GM19240 (cell line): ENCODE data around the gene PDE4A.
"Not testable (repeated sequence)": the region's sequence is repeated elsewhere in the genome, so short reads cannot be mapped to it uniquely, and the experiment has no call there.

Source experiments
- DNase-seq: peaks from one replicate; pipeline ENCODE4 v3.0.0; 2011; ENCODE audit warnings: low spot score; ENCODE audit not compliant: insufficient read length

PDE4A gene

DNA sequence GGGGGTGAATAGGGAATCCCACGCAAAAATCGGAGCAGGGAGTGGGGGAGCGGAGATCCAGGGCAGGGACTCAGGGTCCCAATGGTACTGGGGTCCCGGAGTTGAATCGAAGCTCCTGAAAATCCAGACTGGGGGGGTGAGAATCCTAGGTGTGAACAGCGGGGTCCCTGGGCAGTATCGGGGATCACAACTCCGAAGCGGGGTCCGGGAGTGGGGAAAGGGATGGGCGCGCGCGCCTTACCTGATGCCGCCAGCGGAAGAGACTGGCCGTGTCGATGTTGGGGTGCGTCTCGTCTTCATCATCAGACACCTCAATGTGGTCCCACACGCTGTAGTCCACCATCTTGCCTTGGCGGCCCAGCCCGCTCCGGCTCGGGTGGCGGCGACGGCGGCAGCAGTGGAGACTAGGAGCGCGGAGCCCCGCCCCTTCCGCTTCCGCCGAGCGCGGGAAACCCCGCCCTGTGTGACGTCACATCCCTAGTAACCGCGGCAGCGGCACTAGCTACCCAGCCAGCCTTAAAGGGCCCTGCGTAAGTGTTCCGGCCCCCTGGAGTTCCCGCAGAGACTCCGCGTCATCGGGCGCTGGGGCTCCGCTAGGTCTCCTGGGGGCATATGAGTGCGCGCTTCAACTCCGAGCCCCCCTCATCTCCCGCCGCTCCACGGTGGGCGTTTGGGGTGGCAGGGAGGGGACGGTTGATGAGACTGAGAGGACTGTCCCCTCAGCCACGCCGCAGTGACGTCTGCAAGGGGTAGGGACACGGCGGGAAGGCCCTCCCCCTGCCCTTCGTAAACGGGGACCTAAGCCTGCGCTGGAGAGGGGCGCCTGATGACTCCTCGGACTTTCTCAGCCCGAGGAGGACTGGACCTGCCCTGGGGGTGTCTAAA is 17.0 kb upstream of the PDE4A start, which contains the start of gene CDC37:
Gene CDC37, minus strand, starts transcription at position 406 of the 885 bp plus-strand sequence. Its CDS starts 63 bp downstream, at position 343.
- peak; percentile 99 for DNase-seq

- DNase-seq = no peak
These were observed 15.2 kb upstream of the PDE4A start for GRCh38 chr19:10404888-10405820.

- DNase-seq = no peak
These were observed 14.1 kb upstream of the PDE4A start for GRCh38 chr19:10406191-10406590.

DNA sequence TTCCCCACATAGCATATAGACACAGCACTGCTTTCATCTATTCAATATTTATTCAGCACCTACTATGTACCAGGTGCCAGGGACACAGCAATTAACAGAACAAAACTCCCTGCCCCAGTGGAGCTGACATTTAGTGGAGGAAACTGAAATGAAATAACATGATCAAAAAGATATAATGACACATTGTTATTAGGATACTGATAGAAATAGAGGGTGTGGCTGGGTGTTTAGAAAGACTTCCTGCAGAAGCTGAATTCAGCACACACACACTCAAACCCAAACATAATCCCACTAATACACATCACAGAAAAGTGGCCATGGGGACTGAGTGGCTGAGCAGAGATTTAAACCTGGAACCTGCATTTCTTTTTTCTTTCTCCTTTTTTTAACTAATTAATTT is 13.2 kb upstream of the PDE4A start:
- DNase-seq = no peak

GRCh38 chr19:10408511-10409283 is 11.6 kb upstream of the PDE4A start:
- no peak for DNase-seq

DNA sequence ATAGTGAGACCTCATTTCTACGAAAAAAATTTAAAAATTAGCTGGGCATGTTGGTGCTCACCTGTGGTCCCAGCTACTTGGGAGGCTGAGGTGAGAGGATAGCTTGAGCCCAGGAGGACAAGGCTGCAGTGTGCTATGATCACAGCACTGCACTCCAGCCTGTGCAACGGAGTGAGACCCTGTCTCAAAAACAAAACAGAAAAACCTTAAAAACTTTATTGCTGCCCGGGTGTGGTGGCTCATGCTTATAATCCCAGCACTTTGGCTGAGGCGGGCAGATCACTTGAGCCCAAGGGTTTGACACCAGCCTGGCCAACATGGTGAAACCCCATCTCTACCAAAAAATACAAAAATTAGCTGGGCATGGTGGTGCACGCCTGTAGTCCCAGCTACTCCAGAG is 9.1 kb upstream of the PDE4A start:
- DNase-seq = not testable (repeated sequence)

GRCh38 chr19:10412257-10412977 is 7.9 kb upstream of the PDE4A start:
- no peak for DNase-seq

DNA sequence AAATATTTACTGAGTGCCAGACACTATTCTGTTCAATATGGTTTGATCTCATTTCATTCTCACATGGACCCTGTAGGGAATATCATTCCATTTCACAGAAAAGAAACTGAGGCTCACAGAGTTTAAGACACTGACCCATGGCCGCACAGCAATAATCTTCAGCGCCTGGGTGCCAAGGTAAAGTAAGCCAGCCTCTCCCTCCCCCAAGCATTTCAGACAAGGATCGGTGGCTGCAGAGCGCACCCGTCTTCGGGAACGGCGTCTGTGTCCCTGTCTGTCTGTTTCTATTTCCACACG is 4.3 kb upstream of the PDE4A start:
- no peak for DNase-seq

GRCh38 chr19:10416380-10417257 is 3.7 kb upstream of the PDE4A start:
- peak; percentile 89 for DNase-seq

- no peak for DNase-seq
These were observed 2.6 kb upstream of the PDE4A start for GRCh38 chr19:10417541-10418234.

DNA sequence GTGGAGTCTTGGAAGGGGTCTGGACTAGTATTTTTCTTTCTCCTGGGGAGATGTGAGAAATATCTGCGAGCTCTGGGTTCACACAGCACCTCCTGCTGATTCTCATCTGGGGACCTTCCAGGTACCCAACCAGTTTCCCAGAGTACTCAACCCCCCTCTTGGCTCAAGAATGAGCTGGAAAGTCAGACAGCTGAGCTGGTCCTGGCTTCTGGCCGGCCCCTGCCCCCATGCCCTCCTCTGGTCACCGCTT is 2.2 kb upstream of the PDE4A start:
- DNase-seq = no peak

- DNase-seq = no peak
These were observed 1.7 kb upstream of the PDE4A start for GRCh38 chr19:10418485-10419199.

GRCh38 chr19:10419200-10419645 is 1.1 kb upstream of the PDE4A start:
- no peak for DNase-seq

DNA sequence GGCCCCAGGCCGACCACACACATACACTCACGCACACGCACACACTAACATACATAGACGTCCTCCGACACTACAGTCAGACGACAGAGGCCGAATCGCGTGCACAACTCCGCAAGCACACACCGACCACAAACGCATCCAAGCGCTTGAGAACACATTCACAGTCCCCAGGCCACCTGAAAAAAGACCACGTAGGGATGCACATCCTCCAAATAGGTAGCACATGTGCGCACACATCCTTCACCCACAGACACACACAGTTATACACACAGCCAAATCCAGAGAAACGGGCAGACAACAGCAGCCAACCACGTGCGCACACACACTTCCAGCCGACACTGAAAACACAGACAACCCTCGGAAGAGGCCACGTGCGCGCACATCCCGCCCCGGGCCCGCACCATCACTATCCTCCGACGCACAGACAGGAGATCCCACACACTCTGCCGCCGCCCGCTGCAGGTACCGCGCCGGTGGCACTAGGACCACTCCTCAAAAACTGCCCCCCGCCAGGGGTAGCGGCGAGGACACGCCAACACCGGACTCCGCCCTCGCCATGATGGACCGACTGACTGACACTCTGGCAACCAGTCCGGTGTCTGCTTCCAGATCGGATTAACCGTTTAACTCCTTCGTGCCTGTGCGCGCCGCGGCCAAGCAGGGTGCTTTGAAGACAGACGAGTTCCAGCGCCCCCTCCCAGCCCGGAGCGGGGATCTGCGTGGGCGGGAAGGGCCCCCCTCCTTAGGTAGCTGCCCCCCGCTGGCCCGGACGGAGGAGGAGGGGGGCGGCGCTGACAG is 493 bp upstream of the PDE4A start:
- DNase-seq = no peak

DNA sequence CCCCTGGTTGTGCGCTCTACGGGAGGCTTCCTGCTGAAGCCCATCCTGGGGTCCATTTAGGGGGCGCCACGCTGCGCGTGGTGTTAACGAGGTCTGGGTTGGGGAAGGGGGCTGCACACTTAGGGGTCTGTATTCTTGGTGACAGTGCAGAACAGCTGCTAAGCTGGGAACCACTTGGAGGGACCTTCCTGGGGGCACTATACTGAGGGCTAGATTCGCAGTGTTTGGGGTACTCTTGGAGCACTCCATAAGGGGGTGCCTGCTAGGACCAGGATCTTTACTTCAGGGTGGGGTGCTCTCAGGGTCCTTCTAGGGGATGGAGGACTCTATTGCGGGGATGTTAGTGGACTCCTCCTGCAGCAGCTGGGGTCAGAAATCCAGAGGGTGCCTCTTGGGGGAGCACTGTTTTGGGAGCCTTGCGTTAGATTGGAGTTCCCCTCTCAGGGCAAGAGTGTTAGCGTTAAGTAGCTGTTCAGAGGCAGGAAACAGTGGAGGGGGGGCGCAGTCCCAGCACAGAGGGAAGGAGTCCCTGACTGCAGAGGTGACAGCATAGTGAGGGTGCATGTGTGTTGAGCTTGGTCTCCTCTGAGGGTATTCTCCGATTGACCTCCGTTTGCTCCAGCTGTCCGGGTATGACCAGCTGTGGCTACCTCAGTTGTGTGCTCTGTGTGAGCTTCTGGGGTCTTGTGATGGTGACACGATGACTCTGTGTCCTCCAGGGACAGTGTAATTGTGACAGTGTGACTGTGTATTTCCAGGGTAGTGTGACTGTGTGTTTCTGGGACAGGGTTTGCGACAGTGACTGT is 1.1 kb downstream of the PDE4A start:
- no peak for DNase-seq

GRCh38 chr19:10422046-10422461 is 1.7 kb downstream of the PDE4A start:
- DNase-seq = no peak

DNA sequence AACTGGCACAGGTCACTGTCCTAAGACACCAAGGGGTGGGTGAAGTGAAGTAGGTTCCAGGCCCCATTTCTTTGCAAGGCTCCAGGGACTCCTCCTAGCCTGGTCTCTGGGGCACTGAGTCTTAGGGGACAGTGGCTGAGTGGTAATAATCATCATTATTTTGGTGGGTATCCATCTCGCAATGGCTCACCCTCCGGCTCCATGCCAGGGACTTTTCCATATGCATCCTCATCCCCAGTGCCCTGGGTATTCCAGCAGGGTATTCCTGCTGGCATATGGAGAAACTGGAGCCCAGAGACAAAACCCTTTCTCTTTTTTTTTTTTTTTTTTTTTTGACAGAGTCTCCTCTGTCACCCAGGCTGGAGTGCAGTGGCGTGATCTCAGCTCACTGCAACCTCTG is 2.5 kb downstream of the PDE4A start:
- no peak for DNase-seq
